GOT3 (cell line): Measurements from ENCODE around the gene TACR1.

Experiments
- DNase-seq: peaks from one replicate; lab custom pipeline; 2025; ENCODE audit warnings: mixed read lengths; lab: John Stamatoyannopoulos, UW

Gene TACR1

GRCh38 chr2:75047189-75047991 is 151.9 kb downstream of the TACR1 start:
- DNase-seq = no peak

- no peak for DNase-seq
These were observed 153.7 kb downstream of the TACR1 start for GRCh38 chr2:75045526-75046050.

GRCh38 chr2:75044291-75044690 is 155.0 kb downstream of the TACR1 start:
- DNase-seq = no peak

GRCh38 chr2:75042823-75043222 is 156.5 kb downstream of the TACR1 start:
- no peak for DNase-seq

DNA sequence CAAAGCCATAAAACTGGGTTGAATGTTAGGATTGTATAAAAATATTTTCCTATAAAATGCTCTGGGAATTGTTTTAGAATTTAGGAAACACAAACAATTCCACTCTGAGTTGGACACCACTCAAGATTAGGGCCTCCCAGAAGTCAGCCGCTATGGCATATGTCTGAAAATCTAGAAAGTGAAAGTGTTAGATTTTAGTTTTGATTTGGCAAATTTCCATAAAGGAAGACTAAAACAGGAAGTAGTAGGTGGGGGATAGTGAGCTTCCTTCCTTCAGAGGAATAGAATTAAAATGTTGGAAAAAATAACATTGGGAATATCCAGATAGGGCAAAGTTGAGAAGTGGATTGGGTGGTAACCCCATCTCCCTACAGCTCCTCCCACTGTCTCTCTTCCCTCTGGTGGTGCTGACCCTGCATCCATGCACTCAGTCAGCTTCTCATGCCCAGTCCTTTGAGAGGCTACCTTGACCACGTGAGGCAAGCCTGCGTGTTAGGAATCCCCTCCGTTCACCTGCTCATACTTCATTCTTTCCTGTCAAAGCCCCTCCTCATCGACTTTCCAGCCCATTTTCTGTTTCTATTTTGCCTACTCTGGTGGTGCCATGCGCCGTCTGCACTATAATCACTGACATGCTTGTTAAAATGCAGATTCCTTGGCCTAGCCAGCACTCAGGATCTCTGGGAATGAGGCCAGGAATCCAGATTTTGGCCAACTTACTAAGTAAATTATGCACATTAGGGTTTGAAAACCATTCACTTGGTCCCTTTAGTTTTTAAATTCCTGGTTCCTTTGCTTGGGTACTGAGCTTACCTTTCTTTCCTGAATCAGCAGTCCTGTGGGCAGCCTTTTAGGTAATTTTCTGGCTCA is 157.4 kb downstream of the TACR1 start:
- no peak for DNase-seq

DNA sequence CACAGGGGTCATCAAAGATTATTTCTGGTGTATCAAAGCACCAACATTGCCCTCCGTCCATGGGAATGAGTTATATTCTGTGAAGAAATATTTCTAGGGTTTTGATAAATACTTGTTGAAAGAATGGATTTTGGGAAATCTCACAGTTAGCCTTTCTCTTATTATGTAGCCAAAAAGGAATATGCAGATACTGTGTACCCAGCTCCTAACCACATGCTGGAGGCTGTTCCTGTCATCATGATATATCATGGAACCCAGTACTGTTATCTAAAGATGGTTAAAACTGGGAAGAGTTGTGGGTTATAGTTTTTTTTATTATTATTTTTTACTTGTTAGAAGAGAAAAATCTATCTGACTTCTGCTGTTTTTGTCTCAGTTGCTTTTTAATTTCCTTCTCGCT is 158.1 kb downstream of the TACR1 start:
- DNase-seq = no peak

GRCh38 chr2:75035444-75036353 is 163.6 kb downstream of the TACR1 start:
- DNase-seq = no peak

DNA sequence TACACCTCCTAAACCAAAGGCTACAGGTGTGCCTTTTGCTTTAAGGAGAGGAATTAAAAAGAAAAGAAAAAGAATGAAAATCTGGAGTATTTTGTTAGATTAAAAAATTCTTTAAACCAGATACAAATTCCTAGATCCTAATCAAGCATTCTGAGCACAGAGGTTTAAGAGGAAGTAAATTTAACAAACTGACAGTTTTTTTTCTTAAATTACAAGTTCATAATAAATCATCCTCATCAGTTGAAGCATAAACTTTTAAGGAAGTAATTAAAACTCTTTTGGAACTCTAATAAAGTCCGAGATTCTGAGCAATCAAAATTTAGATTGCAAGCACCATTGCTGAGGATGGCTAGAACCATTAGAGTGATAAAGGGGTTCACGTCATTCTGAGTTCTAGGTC is 165.8 kb downstream of the TACR1 start:
- no peak for DNase-seq

DNA sequence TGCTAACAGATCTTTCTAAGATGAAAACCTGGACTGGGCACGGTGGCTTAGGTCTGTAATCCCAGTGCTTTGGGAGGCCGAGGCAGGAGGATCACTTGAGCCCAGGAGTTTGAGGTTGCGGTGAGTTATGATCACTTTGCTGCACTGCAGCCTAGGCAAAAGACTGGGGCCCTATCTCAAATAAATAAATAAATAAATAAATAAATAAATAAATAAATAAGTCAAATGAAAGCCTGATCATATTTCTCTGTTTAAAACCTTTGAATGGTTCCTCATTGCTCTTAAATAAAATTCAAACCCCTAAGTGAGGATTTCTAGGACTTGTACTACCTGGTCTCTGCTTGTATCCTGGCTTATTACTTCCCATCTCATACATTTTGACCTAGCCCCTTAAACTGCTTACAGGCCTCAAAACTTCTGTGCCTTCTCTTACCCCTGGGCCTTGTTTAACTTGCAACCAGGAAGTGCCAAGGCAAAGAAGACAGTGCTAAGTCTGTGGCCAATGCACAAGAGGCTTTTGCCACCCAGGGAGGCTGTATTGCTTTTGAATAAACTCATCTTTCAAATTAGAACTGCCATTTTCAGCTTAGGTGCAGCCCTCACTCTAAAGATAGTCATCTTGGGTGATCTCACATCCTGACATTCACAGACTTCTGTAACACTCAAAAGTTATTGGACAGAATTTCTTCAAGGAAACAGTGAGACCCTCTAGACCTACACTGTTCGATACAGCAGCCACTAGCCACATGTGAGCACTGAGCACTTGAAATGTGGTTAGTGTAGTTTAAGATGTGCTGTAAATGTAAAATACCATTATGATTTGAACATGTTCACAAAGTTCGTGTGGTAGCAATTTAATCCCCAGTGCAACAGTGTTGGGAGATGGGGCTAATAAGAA is 167.2 kb downstream of the TACR1 start:
- DNase-seq = no peak

- DNase-seq = no peak
These were observed 168.1 kb downstream of the TACR1 start for GRCh38 chr2:75031171-75031570.

DNA sequence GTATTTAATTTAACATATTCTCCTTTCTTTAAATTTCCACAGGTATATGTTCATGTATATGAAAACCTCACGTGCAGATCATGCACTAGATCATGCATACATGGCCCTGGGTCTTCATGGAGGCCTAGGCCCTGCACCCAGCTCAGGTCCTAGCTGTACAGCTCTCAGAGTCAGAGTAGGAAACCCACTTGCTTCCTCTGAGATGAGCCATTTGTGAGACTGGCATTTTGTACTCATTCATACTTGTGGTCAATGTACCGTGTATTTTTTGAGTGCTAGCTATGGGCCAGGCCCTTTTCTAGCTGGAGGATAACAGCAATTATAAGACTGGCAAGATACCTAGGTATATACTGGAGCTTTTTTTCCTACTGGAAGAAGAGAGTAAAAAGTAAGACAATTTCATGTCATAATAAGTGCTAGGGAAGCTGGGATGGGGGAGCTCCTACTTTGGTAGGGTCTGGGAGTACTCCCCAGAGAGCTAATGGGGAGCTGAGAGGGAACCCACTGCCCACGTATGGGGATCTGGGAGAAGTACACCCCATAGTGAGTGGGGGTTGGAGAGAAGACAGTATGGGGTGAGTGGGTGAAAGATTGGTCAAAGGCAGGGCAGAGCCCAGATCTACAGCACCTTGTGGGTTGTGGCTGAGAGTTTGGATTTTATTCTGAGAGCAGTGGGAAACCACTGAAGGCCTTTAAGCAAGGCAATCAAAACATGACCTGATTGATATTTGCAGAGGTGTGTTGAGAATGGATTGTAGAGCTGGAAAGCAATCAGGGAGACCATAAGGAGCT is 168.9 kb downstream of the TACR1 start:
- DNase-seq = no peak

- DNase-seq = no peak
These were observed 171.4 kb downstream of the TACR1 start for GRCh38 chr2:75027886-75028285.

- no peak for DNase-seq
These were observed 173.5 kb downstream of the TACR1 start for GRCh38 chr2:75025633-75026380.

GRCh38 chr2:75025216-75025615 is 174.1 kb downstream of the TACR1 start:
- DNase-seq = no peak

- DNase-seq = no peak
These were observed 175.5 kb downstream of the TACR1 start for GRCh38 chr2:75023666-75024455.

- no peak for DNase-seq
These were observed 176.8 kb downstream of the TACR1 start for GRCh38 chr2:75022516-75022915.

- no peak for DNase-seq
These were observed 177.6 kb downstream of the TACR1 start for GRCh38 chr2:75021672-75022071.

DNA sequence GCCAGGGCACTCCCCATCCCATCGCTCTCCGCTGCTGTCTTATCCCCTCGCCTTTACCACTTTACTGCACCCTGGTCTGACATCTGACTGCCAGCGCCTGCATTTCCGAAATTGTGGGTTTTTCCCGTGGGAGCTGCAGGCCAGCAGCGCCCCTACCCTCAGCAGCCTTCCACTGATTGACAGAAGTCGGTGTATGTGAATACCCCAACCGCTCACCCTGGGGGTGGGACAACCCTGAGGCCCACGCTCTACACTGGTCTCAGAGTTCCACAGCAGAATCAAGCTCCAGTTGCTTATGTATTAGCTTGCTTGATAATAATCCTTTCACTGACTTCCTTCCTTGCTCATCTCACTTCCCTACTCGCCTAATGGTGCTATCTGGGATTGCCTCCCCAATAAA is 178.8 kb downstream of the TACR1 start:
- DNase-seq = no peak
